Neural progenitor cell (in vitro differentiated cells): ENCODE data around the gene ZNF304.

Source experiments
- EZH2phosphoT487 ChIP-seq: fragments of 200-600 bp; sonication (generic); IDR thresholded peaks from 2 replicates; pipeline ENCODE4 v1.6.1; 2017; ENCODE audit warnings: antibody characterized with exemption
- TF ChIP-seq, protein P1 (sequence below): fragments of 200-600 bp; sonication (generic); IDR thresholded peaks from 2 replicates; pipeline ENCODE4 v1.5.1; 2017; ENCODE audit warnings: antibody characterized with exemption, mild to moderate bottlenecking

DNA sequence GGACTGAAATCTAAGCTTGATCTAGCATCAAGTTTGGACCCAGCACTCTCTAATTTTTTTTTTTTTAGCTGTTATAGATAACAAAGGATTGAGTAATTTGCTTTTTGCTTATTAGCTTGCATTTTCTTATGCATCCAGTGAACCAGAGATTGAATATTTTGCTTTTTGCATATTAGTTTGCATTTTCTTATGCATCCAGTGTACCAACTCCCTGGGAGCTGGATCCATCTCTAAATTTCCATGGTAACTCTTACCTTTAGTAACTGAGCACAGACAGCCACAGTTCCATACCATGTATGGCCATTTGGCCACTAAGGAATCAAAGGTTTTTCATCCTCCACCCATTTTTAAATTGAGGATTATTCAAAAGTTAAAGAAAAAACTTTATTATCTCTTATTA, 29.9 kb downstream of the ZNF304 start:
- TF ChIP-seq, protein P1, sequence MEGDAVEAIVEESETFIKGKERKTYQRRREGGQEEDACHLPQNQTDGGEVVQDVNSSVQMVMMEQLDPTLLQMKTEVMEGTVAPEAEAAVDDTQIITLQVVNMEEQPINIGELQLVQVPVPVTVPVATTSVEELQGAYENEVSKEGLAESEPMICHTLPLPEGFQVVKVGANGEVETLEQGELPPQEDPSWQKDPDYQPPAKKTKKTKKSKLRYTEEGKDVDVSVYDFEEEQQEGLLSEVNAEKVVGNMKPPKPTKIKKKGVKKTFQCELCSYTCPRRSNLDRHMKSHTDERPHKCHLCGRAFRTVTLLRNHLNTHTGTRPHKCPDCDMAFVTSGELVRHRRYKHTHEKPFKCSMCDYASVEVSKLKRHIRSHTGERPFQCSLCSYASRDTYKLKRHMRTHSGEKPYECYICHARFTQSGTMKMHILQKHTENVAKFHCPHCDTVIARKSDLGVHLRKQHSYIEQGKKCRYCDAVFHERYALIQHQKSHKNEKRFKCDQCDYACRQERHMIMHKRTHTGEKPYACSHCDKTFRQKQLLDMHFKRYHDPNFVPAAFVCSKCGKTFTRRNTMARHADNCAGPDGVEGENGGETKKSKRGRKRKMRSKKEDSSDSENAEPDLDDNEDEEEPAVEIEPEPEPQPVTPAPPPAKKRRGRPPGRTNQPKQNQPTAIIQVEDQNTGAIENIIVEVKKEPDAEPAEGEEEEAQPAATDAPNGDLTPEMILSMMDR: no peak
- no peak for TF ChIP-seq EZH2phosphoT487
